GM12873 (cell line): ENCODE data around the gene VEGFA.

Experiments
- TF ChIP-seq, protein P1 (sequence below): IDR thresholded peaks from 2 replicates; pipeline ENCODE4 v1.5.1; 2012; ENCODE audit warnings: low read depth, mild to moderate bottlenecking, moderate library complexity, low read length, control low read depth; ENCODE audit not compliant: insufficient read depth; ENCODE audit errors: missing control alignments

The VEGFA gene

DNA sequence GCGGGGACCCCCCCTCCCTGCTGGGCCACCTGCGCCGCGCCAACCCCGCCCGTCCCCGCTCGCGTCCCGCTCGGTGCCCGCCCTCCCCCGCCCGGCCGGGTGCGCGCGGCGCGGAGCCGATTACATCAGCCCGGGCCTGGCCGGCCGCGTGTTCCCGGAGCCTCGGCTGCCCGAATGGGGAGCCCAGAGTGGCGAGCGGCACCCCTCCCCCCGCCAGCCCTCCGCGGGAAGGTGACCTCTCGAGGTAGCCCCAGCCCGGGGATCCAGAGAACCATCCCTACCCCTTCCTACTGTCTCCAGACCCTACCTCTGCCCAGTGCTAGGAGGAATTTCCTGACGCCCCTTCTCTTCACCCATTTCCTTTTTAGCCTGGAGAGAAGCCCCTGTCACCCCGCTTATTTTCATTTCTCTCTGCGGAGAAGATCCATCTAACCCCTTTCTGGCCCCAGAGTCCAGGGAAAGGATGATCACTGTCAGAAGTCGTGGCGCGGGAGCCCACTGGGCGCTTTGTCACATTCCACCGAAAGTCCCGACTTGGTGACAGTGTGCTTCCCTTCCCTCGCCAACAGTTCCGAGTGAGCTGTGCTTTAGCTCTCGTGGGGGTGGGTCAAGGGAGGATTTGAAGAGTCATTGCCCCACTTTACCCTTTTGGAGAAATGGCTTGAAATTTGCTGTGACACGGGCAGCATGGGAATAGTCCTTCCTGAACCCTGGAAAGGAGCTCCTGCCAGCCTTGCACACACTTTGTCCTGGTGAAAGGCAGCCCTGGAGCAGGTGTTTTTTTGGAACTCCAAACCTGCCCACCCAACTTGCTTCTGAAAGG is 2.1 kb downstream of the VEGFA start:
- TF ChIP-seq, protein P1, sequence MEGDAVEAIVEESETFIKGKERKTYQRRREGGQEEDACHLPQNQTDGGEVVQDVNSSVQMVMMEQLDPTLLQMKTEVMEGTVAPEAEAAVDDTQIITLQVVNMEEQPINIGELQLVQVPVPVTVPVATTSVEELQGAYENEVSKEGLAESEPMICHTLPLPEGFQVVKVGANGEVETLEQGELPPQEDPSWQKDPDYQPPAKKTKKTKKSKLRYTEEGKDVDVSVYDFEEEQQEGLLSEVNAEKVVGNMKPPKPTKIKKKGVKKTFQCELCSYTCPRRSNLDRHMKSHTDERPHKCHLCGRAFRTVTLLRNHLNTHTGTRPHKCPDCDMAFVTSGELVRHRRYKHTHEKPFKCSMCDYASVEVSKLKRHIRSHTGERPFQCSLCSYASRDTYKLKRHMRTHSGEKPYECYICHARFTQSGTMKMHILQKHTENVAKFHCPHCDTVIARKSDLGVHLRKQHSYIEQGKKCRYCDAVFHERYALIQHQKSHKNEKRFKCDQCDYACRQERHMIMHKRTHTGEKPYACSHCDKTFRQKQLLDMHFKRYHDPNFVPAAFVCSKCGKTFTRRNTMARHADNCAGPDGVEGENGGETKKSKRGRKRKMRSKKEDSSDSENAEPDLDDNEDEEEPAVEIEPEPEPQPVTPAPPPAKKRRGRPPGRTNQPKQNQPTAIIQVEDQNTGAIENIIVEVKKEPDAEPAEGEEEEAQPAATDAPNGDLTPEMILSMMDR: no peak

DNA sequence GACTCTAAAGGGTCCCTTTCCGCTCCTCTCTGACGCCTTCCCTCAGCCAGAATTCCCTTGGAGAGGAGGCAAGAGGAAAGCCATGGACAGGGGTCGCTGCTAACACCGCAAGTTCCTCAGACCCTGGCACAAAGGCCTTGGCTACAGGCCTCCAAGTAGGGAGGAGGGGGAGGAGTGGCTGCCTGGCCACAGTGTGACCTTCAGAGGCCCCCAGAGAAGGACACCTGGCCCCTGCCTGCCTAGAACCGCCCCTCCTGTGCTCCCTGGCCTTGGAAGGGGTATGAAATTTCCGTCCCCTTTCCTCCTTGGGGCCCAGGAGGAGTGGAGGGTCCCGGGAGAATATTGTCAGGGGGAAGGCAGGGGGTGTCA is 2.7 kb downstream of the VEGFA start:
- TF ChIP-seq, protein P1: no peak

DNA sequence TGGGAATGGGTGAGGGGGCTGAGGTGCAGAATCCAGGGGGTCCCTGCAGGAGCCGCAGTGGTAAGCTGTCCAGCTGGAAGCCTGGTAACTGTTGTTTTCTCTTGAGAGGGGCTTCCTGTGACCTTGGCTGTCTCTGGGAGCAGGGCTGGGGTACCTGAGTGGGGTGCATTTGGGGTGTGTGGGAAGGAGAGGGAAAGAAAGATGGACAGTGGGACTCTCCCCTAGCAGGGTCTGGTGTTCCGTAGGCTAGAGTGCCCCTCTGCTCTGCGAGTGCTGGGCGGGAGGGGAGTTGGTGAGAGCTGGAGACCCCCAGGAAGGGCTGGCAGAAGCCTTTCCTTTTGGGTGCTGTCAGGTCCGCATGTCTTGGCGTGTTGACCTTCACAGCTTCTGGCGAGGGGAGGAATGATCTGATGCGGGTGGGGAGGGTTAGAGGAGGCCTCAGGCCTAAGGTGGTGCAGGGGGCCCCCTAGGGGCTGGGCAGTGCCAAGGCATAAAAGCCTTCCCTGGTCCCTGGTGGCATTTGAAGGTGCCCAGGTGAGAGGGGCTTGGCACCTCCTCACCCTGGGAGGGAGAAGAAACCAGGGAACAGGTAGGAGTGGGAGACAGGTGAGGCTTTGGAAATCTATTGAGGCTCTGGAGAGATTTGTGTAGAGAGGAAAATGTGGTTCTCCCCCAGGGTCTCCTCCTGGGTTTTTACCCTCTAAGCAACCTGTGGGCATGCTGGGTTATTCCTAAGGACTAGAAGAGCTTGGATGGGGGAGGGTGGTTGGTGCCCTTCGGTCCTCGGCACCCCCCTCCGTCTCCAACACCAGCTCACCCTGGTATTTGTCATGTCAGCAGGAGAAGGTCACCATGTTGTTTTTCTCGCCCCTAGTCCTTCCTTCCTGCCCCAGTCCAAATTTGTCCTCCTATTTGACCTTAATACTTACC is 3.3 kb downstream of the VEGFA start:
- TF ChIP-seq, protein P1: peak; percentile 98

DNA sequence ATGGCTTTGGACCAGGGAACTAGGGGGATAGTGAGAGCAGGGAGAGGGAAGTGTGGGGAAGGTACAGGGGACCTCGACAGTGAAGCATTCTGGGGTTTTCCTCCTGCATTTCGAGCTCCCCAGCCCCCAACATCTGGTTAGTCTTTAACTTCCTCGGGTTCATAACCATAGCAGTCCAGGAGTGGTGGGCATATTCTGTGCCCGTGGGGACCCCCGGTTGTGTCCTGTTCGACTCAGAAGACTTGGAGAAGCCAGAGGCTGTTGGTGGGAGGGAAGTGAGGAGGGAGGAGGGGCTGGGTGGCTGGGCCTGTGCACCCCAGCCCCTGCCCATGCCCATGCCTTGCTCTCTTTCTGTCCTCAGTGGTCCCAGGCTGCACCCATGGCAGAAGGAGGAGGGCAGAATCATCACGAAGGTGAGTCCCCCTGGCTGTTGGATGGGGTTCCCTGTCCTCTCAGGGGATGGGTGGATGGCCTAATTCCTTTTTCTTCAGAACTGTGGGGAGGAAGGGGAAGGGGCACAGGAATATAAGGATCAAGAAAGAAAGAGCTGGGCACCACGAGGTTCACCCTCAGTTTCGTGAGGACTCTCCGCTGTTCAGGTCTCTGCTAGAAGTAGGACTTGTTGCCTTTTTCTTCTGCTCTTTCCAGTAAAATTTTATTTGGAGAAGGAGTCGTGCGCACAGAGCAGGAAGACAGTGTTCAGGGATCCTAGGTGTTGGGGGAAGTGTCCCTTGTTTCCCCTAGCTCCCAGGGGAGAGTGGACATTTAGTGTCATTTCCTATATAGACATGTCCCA is 4.2 kb downstream of the VEGFA start:
- TF ChIP-seq, protein P1: no peak

DNA sequence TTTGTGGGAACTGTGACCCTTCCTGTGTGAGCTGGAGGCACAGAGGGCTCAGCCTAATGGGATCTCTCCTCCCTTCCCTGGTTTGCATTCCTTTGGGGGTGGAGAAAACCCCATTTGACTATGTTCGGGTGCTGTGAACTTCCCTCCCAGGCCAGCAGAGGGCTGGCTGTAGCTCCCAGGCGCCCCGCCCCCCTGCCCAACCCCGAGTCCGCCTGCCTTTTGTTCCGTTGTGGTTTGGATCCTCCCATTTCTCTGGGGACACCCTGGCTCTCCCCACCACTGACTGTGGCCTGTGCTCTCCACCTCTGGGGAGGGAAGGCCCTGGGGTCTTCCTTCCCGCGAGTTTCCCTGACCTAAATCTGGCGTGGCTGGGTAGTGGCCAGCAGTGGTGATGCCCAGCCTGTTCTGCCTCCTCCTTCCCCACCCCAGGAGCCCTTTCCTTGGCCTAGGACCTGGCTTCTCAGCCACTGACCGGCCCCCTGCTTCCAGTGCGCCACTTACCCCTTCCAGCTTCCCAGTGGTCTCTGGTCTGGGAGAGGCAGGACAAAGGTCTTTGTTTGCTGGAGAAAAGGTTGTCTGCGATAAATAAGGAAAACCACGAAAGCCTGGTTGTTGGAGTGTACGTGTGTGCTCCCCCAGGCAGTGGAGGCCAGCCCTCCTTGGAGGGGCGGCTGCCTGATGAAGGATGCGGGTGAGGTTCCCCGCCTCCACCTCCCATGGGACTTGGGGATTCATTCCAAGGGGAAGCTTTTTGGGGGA is 4.9 kb downstream of the VEGFA start:
- TF ChIP-seq, protein P1: peak; percentile 95

DNA sequence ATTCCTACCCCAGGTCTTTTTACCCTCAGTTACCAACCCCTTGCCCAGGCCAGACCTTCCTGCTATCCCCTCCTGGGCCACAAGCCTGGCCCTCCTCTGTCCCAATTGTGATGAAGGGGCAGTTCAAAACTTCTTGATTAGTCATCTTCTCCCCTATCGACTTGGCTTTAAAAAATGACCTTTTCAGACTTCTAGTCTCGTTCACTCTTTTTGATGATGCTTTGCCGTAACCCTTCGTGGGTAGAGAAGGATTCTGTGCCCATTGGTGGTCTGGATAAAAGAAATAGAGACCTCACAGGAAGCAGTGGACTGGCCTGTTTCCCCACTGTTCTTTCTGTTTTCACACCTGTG is 5.5 kb downstream of the VEGFA start:
- TF ChIP-seq, protein P1: no peak
